ENCODE measurements around the gene PACRG.

The PACRG gene

GRCh38 chr6:162684052-162684451 is 43.7 kb upstream of the PACRG start:
- H3K4me3 ChIP-seq: no peak overlapping the region
- TF ChIP-seq CTCF (IDR thresholded peaks at IDR 0.05): no peak
- H3K27ac ChIP-seq: no peak overlapping the region
- no peak for DNase-seq (ENCODE audit: low spot score)

GRCh38 chr6:162684961-162685360 is 42.8 kb upstream of the PACRG start:
- no peak for DNase-seq (ENCODE audit: low spot score)
- Histone ChIP-seq H3K4me3 (no peak overlapping the region), H3K27ac (no peak overlapping the region)
- no peak for TF ChIP-seq CTCF (IDR thresholded peaks at IDR 0.05)

GRCh38 chr6:162685586-162685985 is 42.2 kb upstream of the PACRG start:
- no peak for DNase-seq (ENCODE audit: low spot score)
- Histone ChIP-seq H3K4me3 (no peak overlapping the region), H3K27ac (no peak overlapping the region)
- TF ChIP-seq CTCF (IDR thresholded peaks at IDR 0.05): no peak

GRCh38 chr6:162688751-162689345 is 38.9 kb upstream of the PACRG start:
- H3K4me3 ChIP-seq: no peak overlapping the region
- no peak overlapping the region for H3K27ac ChIP-seq
- DNase-seq (ENCODE audit: low spot score): no peak
- TF ChIP-seq CTCF (IDR thresholded peaks at IDR 0.05): no peak

- H3K27ac ChIP-seq: no peak overlapping the region
- TF ChIP-seq CTCF (IDR thresholded peaks at IDR 0.05): no peak
- H3K4me3 ChIP-seq: no peak overlapping the region
- no peak for DNase-seq (ENCODE audit: low spot score)
These were observed 37.6 kb upstream of the PACRG start for GRCh38 chr6:162690158-162690557.

- Histone ChIP-seq H3K27ac (no peak overlapping the region), H3K4me3 (no peak overlapping the region)
- no peak for DNase-seq (ENCODE audit: low spot score)
- TF ChIP-seq CTCF (IDR thresholded peaks at IDR 0.05): no peak
These were observed 29.8 kb upstream of the PACRG start for GRCh38 chr6:162697872-162698403.

GRCh38 chr6:162698440-162698839 is 29.3 kb upstream of the PACRG start:
- H3K4me3 ChIP-seq: no peak overlapping the region
- no peak for TF ChIP-seq CTCF (IDR thresholded peaks at IDR 0.05)
- no peak for DNase-seq (ENCODE audit: low spot score)
- H3K27ac ChIP-seq: no peak overlapping the region
